Measurements from ENCODE around the gene EPB41L1.
"Not testable (repeated sequence)": the region's sequence is repeated elsewhere in the genome, so short reads cannot be mapped to it uniquely, and the experiment has no call there.

The EPB41L1 gene

GRCh38 chr20:36137313-36137712 lies 17.2 kb upstream of the EPB41L1 start:
- H3K4me3 Mint-ChIP-seq, H3K27ac Mint-ChIP-seq, H3K27me3 Mint-ChIP-seq: not testable (repeated sequence)

GRCh38 chr20:36141310-36141709 lies 13.2 kb upstream of the EPB41L1 start:
- Mint-ChIP-seq H3K4me1 (ENCODE audit: low read depth) (no peaks in the 10 kb centered on the region), H3K27me3 (peaks cover 6% of the 10 kb centered on the region), H3K9me3 (ENCODE audit: low read depth) (no peaks in the 10 kb centered on the region), H3K27ac (no peak overlapping the region), H3K4me3 (no peak overlapping the region), H3K36me3 (no peaks in the 10 kb centered on the region)

More at GRCh38 chr20:36137313-36137712, 17.2 kb upstream of the EPB41L1 start:
- not testable (repeated sequence) for H3K36me3 Mint-ChIP-seq; H3K4me1 Mint-ChIP-seq (ENCODE audit: low read depth); H3K9me3 Mint-ChIP-seq (ENCODE audit: low read depth)

- Mint-ChIP-seq H3K9me3 (ENCODE audit: low read depth) (no peaks in the 10 kb centered on the region), H3K4me3 (no peak overlapping the region), H3K27me3 (peaks cover 7% of the 10 kb centered on the region), H3K27ac (no peak overlapping the region), H3K36me3 (no peaks in the 10 kb centered on the region), H3K4me1 (ENCODE audit: low read depth) (no peaks in the 10 kb centered on the region)
Measured at GRCh38 chr20:36144336-36144735, 10.2 kb upstream of the EPB41L1 start.

GRCh38 chr20:36145877-36146707 lies 8.4 kb upstream of the EPB41L1 start:
- peaks cover 7% of the 10 kb centered on the region for H3K27me3 Mint-ChIP-seq
- H3K27ac Mint-ChIP-seq: no peak overlapping the region
- no peaks in the 10 kb centered on the region for H3K36me3 Mint-ChIP-seq
- no peaks in the 10 kb centered on the region for H3K4me1 Mint-ChIP-seq (ENCODE audit: low read depth)
- H3K9me3 Mint-ChIP-seq (ENCODE audit: low read depth): no peaks in the 10 kb centered on the region
- H3K4me3 Mint-ChIP-seq: no peak overlapping the region

GRCh38 chr20:36147690-36148089 lies 6.8 kb upstream of the EPB41L1 start:
- Mint-ChIP-seq H3K27ac (no peak overlapping the region), H3K9me3 (ENCODE audit: low read depth) (no peaks in the 10 kb centered on the region), H3K4me3 (no peak overlapping the region), H3K36me3 (no peaks in the 10 kb centered on the region), H3K4me1 (ENCODE audit: low read depth) (no peaks in the 10 kb centered on the region), H3K27me3 (peaks cover 6% of the 10 kb centered on the region)

GRCh38 chr20:36148439-36148838 lies 6.1 kb upstream of the EPB41L1 start:
- H3K36me3 Mint-ChIP-seq: no peaks in the 10 kb centered on the region
- no peak overlapping the region for H3K27ac Mint-ChIP-seq
- H3K4me3 Mint-ChIP-seq: no peak overlapping the region
- H3K9me3 Mint-ChIP-seq (ENCODE audit: low read depth): no peaks in the 10 kb centered on the region
- H3K4me1 Mint-ChIP-seq (ENCODE audit: low read depth): peaks cover 3% of the 10 kb centered on the region
- H3K27me3 Mint-ChIP-seq: peaks cover 8% of the 10 kb centered on the region

- H3K9me3 Mint-ChIP-seq (ENCODE audit: low read depth): no peaks in the 10 kb centered on the region
- no peak overlapping the region for H3K27ac Mint-ChIP-seq
- no peaks in the 10 kb centered on the region for H3K36me3 Mint-ChIP-seq
- no peak overlapping the region for H3K4me3 Mint-ChIP-seq
- peaks cover 8% of the 10 kb centered on the region for H3K27me3 Mint-ChIP-seq
- H3K4me1 Mint-ChIP-seq (ENCODE audit: low read depth): peaks cover 3% of the 10 kb centered on the region
Measured at GRCh38 chr20:36149012-36149411, 5.5 kb upstream of the EPB41L1 start.

GRCh38 chr20:36149469-36149868 lies 5.1 kb upstream of the EPB41L1 start:
- H3K4me1 Mint-ChIP-seq (ENCODE audit: low read depth): peaks cover 3% of the 10 kb centered on the region
- H3K4me3 Mint-ChIP-seq: no peak overlapping the region
- H3K9me3 Mint-ChIP-seq (ENCODE audit: low read depth): no peaks in the 10 kb centered on the region
- no peak overlapping the region for H3K27ac Mint-ChIP-seq
- H3K36me3 Mint-ChIP-seq: no peaks in the 10 kb centered on the region
- H3K27me3 Mint-ChIP-seq: peaks cover 8% of the 10 kb centered on the region

- no peak overlapping the region for H3K4me3 Mint-ChIP-seq
- H3K27me3 Mint-ChIP-seq: peaks cover 7% of the 10 kb centered on the region
- H3K9me3 Mint-ChIP-seq (ENCODE audit: low read depth): no peaks in the 10 kb centered on the region
- H3K27ac Mint-ChIP-seq: no peak overlapping the region
- H3K4me1 Mint-ChIP-seq (ENCODE audit: low read depth): peaks cover 5% of the 10 kb centered on the region
- H3K36me3 Mint-ChIP-seq: no peaks in the 10 kb centered on the region
Measured at GRCh38 chr20:36150489-36150846, 4.1 kb upstream of the EPB41L1 start.

- H3K9me3 Mint-ChIP-seq (ENCODE audit: low read depth): no peaks in the 10 kb centered on the region
- H3K27me3 Mint-ChIP-seq: peaks cover 7% of the 10 kb centered on the region
- peaks cover 5% of the 10 kb centered on the region for H3K4me1 Mint-ChIP-seq (ENCODE audit: low read depth)
- H3K36me3 Mint-ChIP-seq: no peaks in the 10 kb centered on the region
- no peak overlapping the region for H3K27ac Mint-ChIP-seq
- no peak overlapping the region for H3K4me3 Mint-ChIP-seq
Measured at GRCh38 chr20:36150847-36151539, 3.5 kb upstream of the EPB41L1 start.

GRCh38 chr20:36152261-36152660 lies 2.3 kb upstream of the EPB41L1 start:
- H3K4me3 Mint-ChIP-seq: no peak overlapping the region
- no peaks in the 10 kb centered on the region for H3K9me3 Mint-ChIP-seq (ENCODE audit: low read depth)
- no peaks in the 10 kb centered on the region for H3K36me3 Mint-ChIP-seq
- H3K27me3 Mint-ChIP-seq: peaks cover 11% of the 10 kb centered on the region
- H3K4me1 Mint-ChIP-seq (ENCODE audit: low read depth): peaks cover 10% of the 10 kb centered on the region
- H3K27ac Mint-ChIP-seq: no peak overlapping the region

- Mint-ChIP-seq H3K9me3 (ENCODE audit: low read depth) (no peaks in the 10 kb centered on the region), H3K27ac (no peak overlapping the region), H3K4me1 (ENCODE audit: low read depth) (peaks cover 10% of the 10 kb centered on the region), H3K27me3 (peaks cover 11% of the 10 kb centered on the region), H3K36me3 (no peaks in the 10 kb centered on the region), H3K4me3 (peak overlapping the region; percentile 65)
Measured at GRCh38 chr20:36153204-36153603, 1.3 kb upstream of the EPB41L1 start.

- Mint-ChIP-seq H3K4me1 (ENCODE audit: low read depth) (peaks cover 10% of the 10 kb centered on the region), H3K36me3 (no peaks in the 10 kb centered on the region), H3K4me3 (peak overlapping the region; percentile 65), H3K27me3 (peaks cover 10% of the 10 kb centered on the region), H3K9me3 (ENCODE audit: low read depth) (no peaks in the 10 kb centered on the region), H3K27ac (no peak overlapping the region)
Measured at GRCh38 chr20:36153736-36154699, 522 bp upstream of the EPB41L1 start.

- Mint-ChIP-seq H3K27me3 (peaks cover 13% of the 10 kb centered on the region), H3K4me1 (ENCODE audit: low read depth) (peaks cover 10% of the 10 kb centered on the region), H3K4me3 (peak overlapping the region; percentile 81), H3K27ac (no peak overlapping the region), H3K9me3 (ENCODE audit: low read depth) (no peaks in the 10 kb centered on the region), H3K36me3 (no peaks in the 10 kb centered on the region)
Measured at GRCh38 chr20:36155629-36155971, 1.1 kb downstream of the EPB41L1 start.

- Mint-ChIP-seq H3K4me1 (ENCODE audit: low read depth) (peaks cover 10% of the 10 kb centered on the region), H3K4me3 (peak overlapping the region; percentile 38), H3K27ac (no peak overlapping the region)
Measured at GRCh38 chr20:36155991-36156390, 1.5 kb downstream of the EPB41L1 start.

More at GRCh38 chr20:36155991-36156390, 1.5 kb downstream of the EPB41L1 start:
- Mint-ChIP-seq H3K36me3 (no peaks in the 10 kb centered on the region), H3K9me3 (ENCODE audit: low read depth) (no peaks in the 10 kb centered on the region), H3K27me3 (peaks cover 13% of the 10 kb centered on the region)
